Activated CD4-positive, alpha-beta T cell treated with anti-CD3 and anti-CD28 coated beads, Interleukin-2, amount 50 U/mL, for 4 hours (primary cell): ENCODE results near the gene GPT2.
"Not testable (repeated sequence)": the region's sequence is repeated elsewhere in the genome, so short reads cannot be mapped to it uniquely, and the experiment has no call there.

ENCODE experiments used
- DNase-seq, 2 experiments: peaks; one replicate each; pipeline ENCODE4 v3.0.0-alpha.2; 2020

Gene GPT2

GRCh38 chr16:46866286-46866685, 17.9 kb upstream of the GPT2 start:
- DNase-seq, result no peak

DNA sequence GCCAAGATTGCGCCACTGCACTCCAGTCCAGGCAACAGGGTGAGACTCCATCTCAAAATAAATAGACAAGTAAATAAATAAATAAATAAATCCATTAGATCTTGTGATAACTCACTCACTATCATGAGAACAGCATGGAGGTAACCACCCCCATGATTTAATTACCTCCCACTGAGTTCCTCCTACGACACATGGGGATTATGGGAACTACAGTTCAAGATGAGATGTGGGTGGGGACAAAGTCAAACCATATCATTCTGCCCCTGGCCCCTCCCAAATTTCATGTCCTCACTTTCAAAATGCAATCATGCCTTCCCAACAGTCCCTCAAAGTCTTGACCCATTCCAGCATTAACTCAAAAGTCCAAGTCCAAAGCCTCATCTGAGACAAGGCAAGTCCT, 16.7 kb upstream of the GPT2 start:
- not testable (repeated sequence) for DNase-seq

- not testable (repeated sequence) for DNase-seq
Observed at GRCh38 chr16:46868891-46869290, 15.3 kb upstream of the GPT2 start.

DNA sequence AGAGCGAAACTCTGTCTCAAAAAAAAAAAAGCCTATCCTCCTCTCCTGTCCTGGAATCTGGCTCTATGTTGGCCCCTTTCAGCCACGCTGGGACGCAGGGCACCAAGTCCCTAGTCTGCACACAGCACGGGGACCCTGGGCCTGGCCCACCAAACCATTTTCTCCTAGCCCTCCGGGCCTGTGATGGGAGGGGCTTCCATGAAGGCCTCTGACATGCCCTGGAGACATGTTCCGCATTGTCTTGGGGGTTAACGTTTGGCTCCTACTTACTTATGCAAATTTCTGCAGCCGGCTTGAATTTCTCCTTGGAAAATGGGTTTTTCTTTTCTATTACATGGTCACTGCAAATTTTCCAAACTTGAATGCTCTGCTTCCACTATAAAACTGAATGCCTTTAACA, 12.6 kb upstream of the GPT2 start:
- no peak for DNase-seq

- no peak for DNase-seq
Observed at GRCh38 chr16:46873201-46873600, 11.0 kb upstream of the GPT2 start.

DNA sequence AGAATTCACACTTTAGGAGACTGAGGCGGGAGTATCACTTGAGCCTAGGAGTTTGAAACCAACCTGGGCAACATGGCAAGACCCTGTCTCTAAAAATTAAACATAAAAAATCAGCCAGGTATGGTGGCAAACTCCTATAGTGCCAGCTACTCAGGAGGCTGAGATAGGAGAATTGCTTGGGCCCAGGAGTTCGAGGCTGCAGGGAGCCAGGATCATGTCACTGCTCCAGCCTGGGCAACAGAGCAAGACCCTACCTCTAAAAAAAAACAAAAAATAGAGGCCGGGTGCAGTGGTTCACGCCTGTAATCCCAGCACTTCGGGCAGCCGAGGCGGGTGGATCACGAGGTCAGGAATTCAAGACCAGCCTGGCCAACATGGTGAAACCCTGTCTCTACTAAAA, 8.9 kb upstream of the GPT2 start:
- DNase-seq, result no peak

DNA sequence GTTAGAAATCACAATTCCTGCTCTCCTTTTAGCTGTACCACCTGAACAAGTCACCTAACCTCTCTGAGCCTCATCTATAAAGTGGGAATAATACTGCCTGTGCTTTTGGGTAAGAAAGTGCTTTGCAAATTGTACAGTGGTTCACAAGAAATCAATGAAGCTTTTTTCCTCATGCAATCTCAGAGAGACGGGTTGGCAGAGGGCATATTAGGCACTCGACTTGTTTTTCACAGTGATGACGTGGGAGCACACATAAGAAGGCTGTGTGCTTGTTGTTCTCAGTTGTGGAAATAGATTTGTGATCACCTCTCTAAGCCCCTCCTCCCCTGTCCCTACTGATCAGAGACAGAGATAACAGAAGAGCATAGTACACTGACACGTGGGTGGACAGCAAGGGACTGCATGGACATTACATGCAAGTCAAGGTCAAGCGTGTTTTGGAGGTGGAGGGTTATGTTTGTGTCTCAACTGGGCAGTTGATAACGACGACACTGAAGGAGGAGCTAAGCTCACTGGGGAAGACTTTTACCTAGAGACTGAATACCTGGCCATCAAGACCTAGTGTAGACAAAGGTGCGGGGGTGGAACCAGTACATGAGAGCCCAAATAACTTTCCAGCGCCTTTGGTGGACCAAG, 1.7 kb upstream of the GPT2 start:
- DNase-seq, result no peak

GRCh38 chr16:46882940-46883307, 1.2 kb upstream of the GPT2 start:
- no peak for DNase-seq

GRCh38 chr16:46883353-46883689, 841 bp upstream of the GPT2 start:
- DNase-seq, result no peak

- peak in 1 of 2 experiments; percentile 10 for DNase-seq
Observed at GRCh38 chr16:46884513-46885293, 541 bp downstream of the GPT2 start.

DNA sequence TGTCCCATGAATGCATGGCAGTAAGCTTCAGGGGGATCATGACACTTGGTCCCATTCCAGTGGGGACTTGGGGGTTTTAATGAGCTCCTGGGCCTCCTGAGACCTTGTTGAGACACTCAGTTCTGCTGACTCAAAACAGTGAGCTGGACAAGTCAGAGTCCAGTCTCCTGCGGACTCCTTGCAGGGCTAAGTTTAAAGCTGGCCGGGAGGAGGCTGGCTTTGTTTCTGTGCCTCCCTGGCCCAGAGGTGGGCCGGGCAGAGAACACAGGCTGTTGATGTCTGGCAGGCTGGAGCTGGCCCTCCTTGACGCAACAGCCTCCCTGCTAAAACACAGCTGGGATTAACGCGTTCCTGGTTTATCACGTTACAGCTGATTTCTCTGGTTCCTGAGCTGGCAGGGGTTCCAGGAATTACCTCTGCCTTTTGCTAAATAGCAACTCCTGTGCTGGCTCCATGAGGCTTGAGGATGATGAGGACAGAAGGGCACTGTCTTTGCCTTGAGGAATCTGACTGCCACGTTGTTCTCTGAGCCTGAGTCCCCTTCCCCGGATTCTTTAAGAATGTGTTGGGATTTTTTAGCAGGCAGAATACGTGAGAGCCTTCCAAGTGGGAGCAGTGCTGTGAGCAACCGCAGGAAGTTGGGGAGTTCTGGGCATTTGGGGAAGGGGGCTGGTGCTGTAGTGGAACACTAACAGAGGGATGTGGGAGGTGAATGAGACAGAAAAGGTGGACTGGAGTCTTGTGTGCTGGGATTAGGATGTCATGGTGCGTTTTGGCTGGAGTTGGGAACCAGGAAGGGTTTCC, 2.0 kb downstream of the GPT2 start:
- DNase-seq, result no peak

DNA sequence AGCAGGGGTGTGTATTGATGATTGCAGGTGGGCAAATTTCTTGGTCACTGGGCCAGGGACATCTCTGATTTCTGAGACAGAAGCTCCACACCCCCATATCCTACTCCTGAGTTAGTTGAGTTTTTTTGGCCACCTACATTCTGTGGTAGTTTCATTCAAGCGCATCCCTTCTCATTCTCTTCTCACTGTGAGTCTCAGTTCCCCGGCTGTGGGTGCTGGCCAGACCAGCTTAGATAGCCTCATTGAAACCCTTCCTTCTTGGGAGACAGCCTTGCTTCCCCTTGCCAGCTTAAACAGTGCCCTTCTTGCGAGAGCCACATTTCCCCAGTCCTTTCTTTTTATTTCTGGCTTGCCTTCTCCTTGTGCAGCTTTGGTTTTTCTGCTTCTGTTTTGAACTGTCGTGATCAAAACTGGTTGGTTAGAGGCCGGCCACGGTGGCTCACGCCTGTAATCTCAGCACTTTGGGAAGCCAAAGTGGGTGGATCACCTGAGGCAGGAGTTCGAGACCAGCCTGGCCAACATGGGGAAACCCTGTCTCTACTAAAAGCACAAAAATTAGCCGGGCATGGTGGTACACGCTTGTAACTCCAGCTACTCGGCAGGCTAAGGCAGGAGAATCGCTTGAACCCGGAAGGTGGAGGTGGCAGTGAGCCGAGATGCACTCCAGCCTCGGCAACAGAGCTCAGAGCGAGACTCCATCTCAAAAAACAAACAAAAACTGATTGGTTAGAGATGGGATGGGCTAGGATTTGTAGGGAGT, 2.8 kb downstream of the GPT2 start:
- DNase-seq, result no peak

- no peak for DNase-seq
Observed at GRCh38 chr16:46887524-46887854, 3.3 kb downstream of the GPT2 start.

DNA sequence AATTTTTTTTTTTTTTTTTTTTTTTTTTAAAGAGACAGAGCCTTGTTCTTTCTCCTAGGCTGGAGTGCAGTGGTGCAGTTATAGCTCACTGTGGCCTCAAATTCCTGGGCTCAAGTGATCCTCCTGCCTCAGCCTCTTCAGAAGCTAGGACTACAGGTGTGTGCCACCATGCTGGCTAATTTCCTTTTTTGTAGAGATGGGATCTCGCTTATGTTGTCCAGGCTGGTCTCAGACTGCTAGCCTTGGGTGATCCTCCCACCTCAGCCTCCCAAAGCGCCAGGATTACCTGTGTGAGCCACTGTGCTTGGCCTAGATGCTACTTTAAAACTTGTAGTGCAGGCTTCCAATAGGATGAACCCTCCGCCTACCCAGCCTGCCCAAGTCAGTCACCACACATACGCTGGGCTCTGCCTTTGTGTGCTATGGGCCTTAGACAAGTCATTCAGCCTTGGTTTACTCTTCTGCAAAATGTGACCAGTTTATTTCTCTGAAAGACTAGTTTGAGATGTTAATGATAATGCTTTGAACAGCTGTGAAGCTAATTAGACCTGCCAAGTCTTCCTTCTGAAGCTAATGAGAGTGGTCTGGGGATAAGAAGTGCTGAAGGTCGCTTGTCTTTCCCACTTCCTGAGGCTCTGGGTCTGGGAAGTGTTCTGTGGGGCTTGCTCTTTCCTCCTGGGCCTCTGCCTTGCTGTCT, 5.2 kb downstream of the GPT2 start:
- no peak for DNase-seq

- DNase-seq, result no peak
Observed at GRCh38 chr16:46889942-46890300, 5.8 kb downstream of the GPT2 start.

DNA sequence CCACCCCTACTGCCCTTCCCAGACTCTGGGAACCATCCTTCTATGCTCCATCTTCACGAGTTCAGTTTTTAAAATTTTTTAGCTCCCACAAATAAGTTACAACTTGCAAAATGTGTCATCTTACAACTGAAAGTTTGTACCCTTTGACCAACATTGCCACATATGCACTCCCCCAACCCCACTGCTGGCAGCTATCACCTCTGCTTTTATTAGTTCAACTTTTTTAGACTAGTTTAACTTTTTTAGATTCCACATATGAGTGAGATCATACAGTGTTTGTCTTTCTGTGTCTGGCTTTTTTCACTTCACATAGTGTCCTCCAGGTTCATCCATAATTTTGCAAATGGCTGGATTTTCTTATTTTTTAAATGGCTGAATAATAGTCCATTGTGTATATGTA, 7.7 kb downstream of the GPT2 start:
- DNase-seq, result no peak

DNA sequence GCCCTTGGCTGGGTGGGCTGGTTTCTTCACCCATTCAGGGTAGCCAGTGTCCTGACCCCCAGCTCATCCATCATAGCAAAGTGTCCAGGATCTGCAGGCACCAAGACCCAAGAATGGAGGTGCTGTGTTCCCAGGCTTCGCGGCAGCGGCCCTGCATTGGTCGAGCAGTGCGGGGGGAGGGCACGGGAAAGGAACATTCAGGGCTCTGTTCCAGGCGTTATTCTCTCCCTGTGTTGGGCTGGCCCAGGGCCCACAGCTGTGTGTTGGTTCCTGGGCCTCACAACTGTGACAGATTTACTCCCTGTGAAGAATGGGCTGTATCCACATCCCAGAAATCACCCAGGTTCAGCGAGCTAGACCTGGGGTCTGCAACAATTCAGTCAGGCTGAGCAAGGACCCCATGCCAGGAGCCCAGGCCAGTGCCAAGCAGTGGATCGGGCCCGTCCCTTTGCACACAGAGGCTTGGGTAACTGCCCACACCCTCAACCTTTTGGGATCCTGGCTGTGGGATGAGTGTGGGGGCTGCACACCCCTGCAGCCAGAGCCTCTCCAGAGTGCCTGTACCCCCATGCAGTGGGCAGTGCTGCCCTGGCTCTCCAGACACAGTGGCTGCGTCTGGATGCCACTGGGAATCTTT, 10.0 kb downstream of the GPT2 start:
- DNase-seq, result no peak

- no peak for DNase-seq
Observed at GRCh38 chr16:46895399-46896313, 11.5 kb downstream of the GPT2 start.

- DNase-seq, result no peak
Observed at GRCh38 chr16:46896314-46896968, 12.3 kb downstream of the GPT2 start.

GRCh38 chr16:46897471-46897870, 13.3 kb downstream of the GPT2 start:
- no peak for DNase-seq

DNA sequence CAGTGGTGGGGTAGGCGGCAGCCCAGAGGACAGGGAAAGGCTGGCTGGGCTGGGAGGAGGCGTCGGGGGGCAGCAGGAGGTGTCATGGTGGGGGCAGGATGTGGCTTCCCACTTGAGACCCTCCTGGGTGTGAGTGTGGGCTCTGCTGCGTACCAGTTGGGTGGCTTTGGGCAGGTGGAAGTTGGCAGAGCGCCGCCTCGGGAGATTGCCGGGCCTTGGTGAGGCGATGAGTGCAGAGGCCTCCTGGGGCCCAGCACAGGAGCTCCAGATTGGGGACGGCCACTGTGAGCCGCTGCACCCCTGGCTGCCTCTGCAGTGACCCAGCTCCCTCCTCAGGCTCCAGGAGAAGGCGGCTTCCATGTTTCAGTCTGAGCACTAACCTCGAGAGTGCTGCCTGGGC, 13.8 kb downstream of the GPT2 start:
- no peak for DNase-seq
